A673 (cell line): ENCODE results near the gene ACTN4. TPM values are rescaled to one million over a fixed set of nuclear protein-coding genes. Genes with fewer than 3 reads are reported as not detected.

Source experiments
- BruUV-seq: library from RNA; stranded (reverse); fragments of 400-500 nt; replicated peaks from 2 replicates; lab custom pipeline; 2021; lab: Mats Ljungman, UMichigan
- CTCF ChIA-PET: fragments of 300-600 bp; sonication (Branson Sonifier 250); formaldehyde crosslinking; loops from one replicate; lab custom pipeline; 2022; ENCODE audit warnings: antibody characterized with exemption; lab: Charles Lee
- POLR2A ChIA-PET: fragments of 300-600 bp; sonication (Branson Sonifier 250); formaldehyde crosslinking; loops from one replicate; lab custom pipeline; 2022; ENCODE audit warnings: antibody characterized with exemption; ENCODE audit not compliant: low non-redundant PET; lab: Charles Lee
- DNase-seq: peaks from one replicate; pipeline ENCODE4 v3.0.0-alpha.2; 2015; ENCODE audit warnings: low spot score
- H3K27ac ChIP-seq: fragments of 200-600 bp; sonication (generic); 2 replicates; pipeline ENCODE4 v1.5.1; 2016; ENCODE audit warnings: mixed run types, low read depth, mild to moderate bottlenecking, mixed read lengths, antibody characterized with exemption, low read length; ENCODE audit not compliant: poor library complexity, severe bottlenecking
- H3K27me3 ChIP-seq: fragments of 200-600 bp; sonication (generic); replicated peaks from 2 replicates; pipeline ENCODE4 v1.6.1; 2017; ENCODE audit warnings: mixed run types, low read depth, mild to moderate bottlenecking, mixed read lengths, antibody characterized with exemption, low read length; ENCODE audit not compliant: insufficient read depth, poor library complexity
- H3K36me3 ChIP-seq: fragments of 200-600 bp; sonication (generic); 2 replicates; pipeline ENCODE4 v1.6.1; 2016; ENCODE audit warnings: mixed run types, mild to moderate bottlenecking, mixed read lengths, antibody characterized with exemption, low read length; ENCODE audit not compliant: insufficient read depth, poor library complexity, severe bottlenecking
- H3K4me1 ChIP-seq: fragments of 200-600 bp; sonication (generic); 2 replicates; pipeline ENCODE4 v1.6.1; 2017; ENCODE audit warnings: mixed run types, mild to moderate bottlenecking, mixed read lengths, antibody characterized with exemption, low read length; ENCODE audit not compliant: insufficient read depth, poor library complexity, severe bottlenecking
- H3K4me3 ChIP-seq: fragments of 200-600 bp; sonication (generic); 2 replicates; pipeline ENCODE4 v1.5.1; 2016; ENCODE audit warnings: low read depth, mixed run types, mild to moderate bottlenecking, mixed read lengths, low read length; ENCODE audit not compliant: poor library complexity, severe bottlenecking
- H3K9me3 ChIP-seq: fragments of 200-600 bp; sonication (generic); 2 replicates; pipeline ENCODE4 v1.6.1; 2016; ENCODE audit warnings: mixed run types, low read depth, mild to moderate bottlenecking, mixed read lengths, antibody characterized with exemption, low read length; ENCODE audit not compliant: poor library complexity, severe bottlenecking
- EZH2 ChIP-seq: fragments of 200-600 bp; sonication (generic); IDR thresholded peaks from 2 replicates; pipeline ENCODE4 v1.6.1; 2017; ENCODE audit warnings: borderline replicate concordance, low read depth, mild to moderate bottlenecking, mixed read lengths, antibody characterized with exemption, low read length; ENCODE audit not compliant: poor library complexity, severe bottlenecking
- intact Hi-C: fragments of 100-400 bp; cut with micrococcal nuclease; formaldehyde crosslinking; loops from one replicate; pipeline ENCODE4 v1.10.0; 2022; ENCODE audit not compliant: unreplicated experiment
- total RNA-seq: library from RNA; stranded (reverse); gene quantifications from 2 replicates; pipeline ENCODE4 v1.2.3, GENCODE V29; 2021
- TF ChIP-seq, protein P1 (sequence below): fragments of 300-800, 200-600 bp; sonication (generic); conservative IDR thresholded peaks from 2 replicates; pipeline ENCODE4 v1.5.1; 2017; ENCODE audit warnings: low read depth, mild to moderate bottlenecking, antibody characterized with exemption, low read length, moderate library complexity, mixed read lengths

ACTN4 gene
- total RNA-seq, 1 experiment from 2014 or later: 397 TPM

DNA sequence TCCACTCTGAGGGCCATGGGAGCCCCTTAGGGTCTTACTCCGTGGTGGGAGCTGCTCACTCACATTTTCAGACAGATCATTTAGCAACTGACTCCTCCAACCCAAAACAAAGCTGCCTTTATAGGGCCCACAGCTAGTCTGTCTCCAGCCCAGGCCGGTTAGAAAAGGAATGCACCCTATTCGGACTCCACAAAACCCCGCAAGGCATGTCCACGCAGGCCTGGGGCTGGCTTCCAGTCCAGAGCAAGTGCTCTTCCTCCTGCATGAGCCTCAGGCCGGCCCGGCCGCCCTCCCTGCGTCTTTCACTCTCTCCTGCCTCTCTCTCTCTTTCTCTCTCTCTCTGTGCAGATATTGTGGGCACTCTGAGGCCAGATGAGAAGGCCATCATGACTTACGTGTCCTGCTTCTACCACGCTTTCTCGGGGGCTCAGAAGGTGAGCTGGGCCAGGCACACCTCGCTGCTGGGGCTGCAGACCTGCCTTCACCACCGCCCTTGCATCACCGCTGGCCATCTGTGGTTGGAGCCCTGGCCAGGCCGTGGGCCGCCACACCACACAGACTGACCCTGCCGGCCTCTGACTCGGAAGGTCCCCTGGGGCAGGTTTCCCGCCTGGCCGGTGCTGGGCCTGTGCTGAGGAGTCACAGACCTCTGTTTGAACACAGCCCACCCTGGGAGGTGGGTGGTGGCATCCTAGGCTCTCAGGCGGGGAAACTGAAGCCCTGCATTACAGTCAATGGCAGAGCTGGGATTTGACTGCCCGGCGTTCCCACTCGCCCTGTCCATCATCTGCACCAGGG is 63.7 kb downstream of the ACTN4 start:
- no TSS peak for BruUV-seq
- intact Hi-C loops: no loop called here
- Histone ChIP-seq H3K36me3 (peaks cover 72% of the 10 kb centered on the region), H3K9me3 (no peaks in the 10 kb centered on the region), H3K4me3 (no peak overlapping the region), H3K27me3 (no peaks in the 10 kb centered on the region), H3K4me1 (no peaks in the 10 kb centered on the region), H3K27ac (no peak overlapping the region)
- TF ChIP-seq, protein P1, sequence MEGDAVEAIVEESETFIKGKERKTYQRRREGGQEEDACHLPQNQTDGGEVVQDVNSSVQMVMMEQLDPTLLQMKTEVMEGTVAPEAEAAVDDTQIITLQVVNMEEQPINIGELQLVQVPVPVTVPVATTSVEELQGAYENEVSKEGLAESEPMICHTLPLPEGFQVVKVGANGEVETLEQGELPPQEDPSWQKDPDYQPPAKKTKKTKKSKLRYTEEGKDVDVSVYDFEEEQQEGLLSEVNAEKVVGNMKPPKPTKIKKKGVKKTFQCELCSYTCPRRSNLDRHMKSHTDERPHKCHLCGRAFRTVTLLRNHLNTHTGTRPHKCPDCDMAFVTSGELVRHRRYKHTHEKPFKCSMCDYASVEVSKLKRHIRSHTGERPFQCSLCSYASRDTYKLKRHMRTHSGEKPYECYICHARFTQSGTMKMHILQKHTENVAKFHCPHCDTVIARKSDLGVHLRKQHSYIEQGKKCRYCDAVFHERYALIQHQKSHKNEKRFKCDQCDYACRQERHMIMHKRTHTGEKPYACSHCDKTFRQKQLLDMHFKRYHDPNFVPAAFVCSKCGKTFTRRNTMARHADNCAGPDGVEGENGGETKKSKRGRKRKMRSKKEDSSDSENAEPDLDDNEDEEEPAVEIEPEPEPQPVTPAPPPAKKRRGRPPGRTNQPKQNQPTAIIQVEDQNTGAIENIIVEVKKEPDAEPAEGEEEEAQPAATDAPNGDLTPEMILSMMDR: no peak
- no peak for TF ChIP-seq EZH2
- POLR2A ChIA-PET: no interaction called here
- CTCF ChIA-PET: no interaction called here
- no peak for DNase-seq

DNA sequence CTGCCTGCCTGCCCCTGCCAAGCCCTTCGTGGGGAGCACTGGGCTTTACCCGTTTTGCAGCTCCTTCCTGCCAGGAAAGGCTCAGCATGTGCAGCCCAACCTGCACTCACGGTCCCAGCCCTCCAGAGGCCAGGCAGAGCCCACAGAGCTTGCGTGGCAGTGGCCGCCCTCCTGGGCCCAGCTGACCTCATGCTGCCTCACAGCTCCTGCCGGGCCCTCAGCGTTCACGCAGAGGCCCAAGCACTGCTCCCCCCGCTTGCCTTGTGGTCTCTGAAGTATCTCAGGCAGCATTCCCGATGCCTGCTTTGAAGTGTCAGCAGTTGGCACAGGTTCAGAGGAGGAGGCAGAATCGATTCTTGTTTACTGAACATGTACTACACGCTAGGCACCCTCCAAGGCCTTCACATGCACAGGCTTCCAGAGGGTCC is 64.3 kb downstream of the ACTN4 start:
- H3K9me3 ChIP-seq: no peaks in the 10 kb centered on the region
- H3K4me1 ChIP-seq: no peaks in the 10 kb centered on the region
- H3K27me3 ChIP-seq: no peaks in the 10 kb centered on the region
- peaks cover 70% of the 10 kb centered on the region for H3K36me3 ChIP-seq
- DNase-seq: no peak
- no peak overlapping the region for H3K4me3 ChIP-seq
- no TSS peak for BruUV-seq
- CTCF ChIA-PET: no interaction called here
- TF ChIP-seq EZH2: no peak
- TF ChIP-seq, protein P1: no peak
- no peak overlapping the region for H3K27ac ChIP-seq
- POLR2A ChIA-PET: no interaction called here
- intact Hi-C loops: no loop called here

DNA sequence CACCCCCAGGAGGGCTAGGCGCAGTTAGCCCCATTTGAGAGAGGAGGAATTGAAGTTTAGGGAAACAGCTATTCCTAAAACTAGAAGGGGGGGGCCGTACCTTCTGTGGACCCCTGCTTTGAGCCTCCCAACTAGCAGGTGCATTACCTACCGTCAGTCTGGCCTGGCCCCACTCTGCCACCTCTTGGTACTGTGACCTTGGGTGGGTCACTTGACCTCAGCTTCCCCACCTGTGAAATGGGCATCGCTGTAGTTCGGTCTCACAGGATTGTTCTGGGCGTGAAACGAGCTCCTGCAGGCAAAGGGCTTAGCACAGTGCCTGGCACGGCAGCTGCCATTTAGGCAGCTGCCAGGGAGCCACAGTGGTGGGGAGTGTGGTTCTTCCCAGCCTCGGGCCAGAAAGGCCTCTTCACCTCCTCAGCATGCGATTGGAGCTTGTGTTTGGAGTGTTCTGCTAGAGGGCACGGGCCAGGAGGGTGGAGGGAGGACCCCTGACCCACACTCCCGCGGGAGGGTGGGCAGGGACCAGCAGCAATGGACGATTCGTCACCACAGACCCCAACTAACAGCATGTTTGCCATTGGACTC is 64.8 kb downstream of the ACTN4 start:
- H3K27me3 ChIP-seq: no peaks in the 10 kb centered on the region
- H3K9me3 ChIP-seq: no peaks in the 10 kb centered on the region
- TF ChIP-seq, protein P1: no peak
- no peak for TF ChIP-seq EZH2
- H3K36me3 ChIP-seq: peaks cover 70% of the 10 kb centered on the region
- no peaks in the 10 kb centered on the region for H3K4me1 ChIP-seq
- DNase-seq: no peak
- H3K27ac ChIP-seq: no peak overlapping the region
- H3K4me3 ChIP-seq: no peak overlapping the region
- CTCF ChIA-PET: no interaction called here
- POLR2A ChIA-PET: no interaction called here
- BruUV-seq: no TSS peak
- intact Hi-C loops: no loop called here
